IMR-90 (cell line): ENCODE measurements around the gene PLCB2. TPM values are rescaled to one million over a fixed set of nuclear protein-coding genes. Genes with fewer than 3 reads are reported as not detected.

Source experiments
- ATAC-seq: fragments of 200-7000 bp; cut with Tn5 transposase; 2 replicates; pipeline ENCODE4 v1.9.1; 2020; ENCODE audit warnings: low read depth, mild to moderate bottlenecking, moderate library complexity
- BruUV-seq: library from RNA; stranded (reverse); fragments of 400-500 nt; replicated peaks from 2 replicates; lab custom pipeline; 2021; lab: Mats Ljungman, UMichigan
- CTCF ChIA-PET: fragments of 300-600 bp; formaldehyde crosslinking; extraction: SDS; loops from one replicate; lab custom pipeline; 2021; ENCODE audit warnings: antibody characterized with exemption; lab: Yijun Ruan, JAX
- POLR2A ChIA-PET: fragments of 300-600 bp; sonication (Branson Sonifier 250); formaldehyde crosslinking; loops from one replicate; lab custom pipeline; 2022; ENCODE audit warnings: antibody characterized with exemption; ENCODE audit not compliant: unreplicated experiment; lab: Charles Lee
- DNase-seq: peaks from one replicate; pipeline ENCODE4 v3.0.0; 2013
- H2AFZ ChIP-seq: replicated peaks from 2 replicates; pipeline ENCODE3; 2013; ENCODE audit warnings: low read length, mild to moderate bottlenecking; ENCODE audit not compliant: poor library complexity
- H2AK5ac ChIP-seq: 2 replicates; pipeline ENCODE4 v1.6.1; 2013; ENCODE audit warnings: low read depth, low read length, inconsistent platforms
- H2AK9ac ChIP-seq: replicated peaks from 2 replicates; pipeline ENCODE3; 2013; ENCODE audit warnings: mild to moderate bottlenecking, low read depth, low read length, moderate library complexity; ENCODE audit not compliant: poor library complexity
- H2BK120ac ChIP-seq: 2 replicates; pipeline ENCODE4 v1.6.1; 2013; ENCODE audit warnings: low read depth, low read length, inconsistent platforms
- H2BK15ac ChIP-seq: 3 replicates; pipeline ENCODE4 v1.6.1; 2013; ENCODE audit warnings: low read depth, low read length, inconsistent platforms
- H2BK20ac ChIP-seq: 2 replicates; pipeline ENCODE4 v1.6.1; 2013; ENCODE audit warnings: low read depth, mild to moderate bottlenecking, inconsistent platforms, low read length, moderate library complexity
- H2BK5ac ChIP-seq: 2 replicates; pipeline ENCODE4 v1.6.1; 2013; ENCODE audit warnings: mild to moderate bottlenecking, low read depth, low read length, inconsistent platforms; ENCODE audit not compliant: poor library complexity, severe bottlenecking
- H3K14ac ChIP-seq: replicated peaks from 2 replicates; pipeline ENCODE4 v1.6.1; 2013; ENCODE audit warnings: low read depth, low read length, inconsistent platforms
- H3K18ac ChIP-seq: 2 replicates; pipeline ENCODE4 v1.6.1; 2013; ENCODE audit warnings: low read depth, low read length, control low read depth
- H3K23ac ChIP-seq: 2 replicates; pipeline ENCODE4 v1.6.1; 2013; ENCODE audit warnings: low read depth, low read length, inconsistent platforms
- H3K27ac ChIP-seq: 2 replicates; pipeline ENCODE4 v1.5.1; 2013; ENCODE audit warnings: mild to moderate bottlenecking, control low read depth, low read length; ENCODE audit not compliant: insufficient read depth
- H3K27me3 ChIP-seq: 2 replicates; pipeline ENCODE4 v1.6.1; 2013; ENCODE audit warnings: low read length; ENCODE audit not compliant: control insufficient read depth, insufficient read depth
- H3K36me3 ChIP-seq: 2 replicates; pipeline ENCODE4 v1.6.1; 2013; ENCODE audit warnings: low read length, mixed read lengths; ENCODE audit not compliant: control insufficient read depth, insufficient read depth
- H3K4ac ChIP-seq: 2 replicates; pipeline ENCODE4 v1.6.1; 2013; ENCODE audit warnings: low read depth, low read length, inconsistent platforms
- H3K4me1 ChIP-seq: 2 replicates; pipeline ENCODE4 v1.6.1; 2013; ENCODE audit warnings: low read length, mixed read lengths; ENCODE audit not compliant: control insufficient read depth, insufficient read depth
- H3K4me2 ChIP-seq: 2 replicates; pipeline ENCODE4 v1.6.1; 2013; ENCODE audit warnings: low read depth, mild to moderate bottlenecking, control low read depth, low read length, moderate library complexity
- H3K4me3 ChIP-seq: 2 replicates; pipeline ENCODE4 v1.5.1; 2013; ENCODE audit warnings: low read depth, mild to moderate bottlenecking, control low read depth, low read length, moderate library complexity; ENCODE audit not compliant: insufficient read depth
- H3K56ac ChIP-seq: 2 replicates; pipeline ENCODE4 v1.6.1; 2013; ENCODE audit warnings: low read length, inconsistent platforms; ENCODE audit not compliant: insufficient read depth; ENCODE audit errors: extremely low read depth
- H3K79me1 ChIP-seq, 2 experiments: 2 replicates each; pipeline ENCODE4 v1.6.1; 2013; ENCODE audit warnings: low read length in 2 of 2, inconsistent platforms in 1 of 2, low read depth in 1 of 2
- H3K9ac ChIP-seq: 2 replicates; pipeline ENCODE4 v1.6.1; 2013; ENCODE audit warnings: low read depth, low read length, control low read depth
- H3K9me1 ChIP-seq: 2 replicates; pipeline ENCODE4 v1.6.1; 2013; ENCODE audit warnings: low read length, inconsistent platforms; ENCODE audit not compliant: insufficient read depth
- H3K9me3 ChIP-seq: 2 replicates; pipeline ENCODE4 v1.6.1; 2013; ENCODE audit warnings: low read length; ENCODE audit not compliant: control insufficient read depth, insufficient read depth
- H4K20me1 ChIP-seq: 2 replicates; pipeline ENCODE4 v1.6.1; 2013; ENCODE audit warnings: low read length, inconsistent platforms; ENCODE audit not compliant: insufficient read depth
- H4K5ac ChIP-seq: 2 replicates; pipeline ENCODE4 v1.6.1; 2013; ENCODE audit warnings: mild to moderate bottlenecking, low read depth, low read length, control low read depth
- H4K8ac ChIP-seq, 2 experiments: 2 replicates each; pipeline ENCODE4 v1.6.1; 2013; ENCODE audit warnings: low read depth in 2 of 2, low read length in 2 of 2, control low read depth in 1 of 2, inconsistent platforms in 1 of 2
- H4K91ac ChIP-seq: 2 replicates; pipeline ENCODE4 v1.6.1; 2013; ENCODE audit warnings: low read depth, low read length, inconsistent platforms; ENCODE audit not compliant: insufficient read depth
- FOS ChIP-seq: fragments of 150-350 bp; IDR thresholded peaks from 2 replicates; pipeline ENCODE4 v1.6.1; 2016; ENCODE audit warnings: low read depth, low read length
- MAFK ChIP-seq: IDR thresholded peaks from 2 replicates; pipeline ENCODE4 v1.6.1; 2012; ENCODE audit warnings: low read depth, low read length, improper control_type of control experiment
- SMC3 ChIP-seq: fragments of 150-350 bp; IDR thresholded peaks from 2 replicates; pipeline ENCODE4 v1.6.1; 2016; ENCODE audit warnings: low read depth, mild to moderate bottlenecking, antibody characterized with exemption, low read length, moderate library complexity
- WGBS, 2 experiments: methylation state at CpG; one replicate each; pipeline versions ENCODE4 v1.1.5 to v1.1.7; 2013; ENCODE audit warnings: missing lambda C conversion rate in 2 of 2; ENCODE audit not compliant: insufficient read length in 1 of 2; ENCODE audit errors: extremely low coverage in 2 of 2; 5-methylcytosine and 5-hydroxymethylcytosine counted together
- dilution Hi-C: fragments of 300-500 bp; cut with HindIII; formaldehyde crosslinking; loops from one replicate; pipeline ENCODE4 v1.14.3; 2018; ENCODE audit warnings: low sequenced_read_pairs; ENCODE audit not compliant: unreplicated experiment
- in situ Hi-C: fragments of 300-500 bp; cut with MboI; formaldehyde crosslinking; loops from 3 replicates; pipeline ENCODE4 v1.14.3; 2019; ENCODE audit warnings: low sequenced_read_pairs, inconsistent platforms, mixed read lengths
- intact Hi-C: fragments of 100-400 bp; cut with micrococcal nuclease; formaldehyde crosslinking; loops from 2 replicates; pipeline ENCODE4 v1.10.0; 2022
- polyA plus RNA-seq, 3 experiments: library from polyadenylated mRNA; depleted of rRNA; stranded (reverse); fragments of >200 nt; gene quantifications; 2 replicates each; pipeline ENCODE4 v1.2.3, GENCODE V29; 2012; ENCODE audit warnings: low replicate concordance in 1 of 3
- total RNA-seq: library from RNA; depleted of rRNA; stranded (reverse); fragments of >200 nt; gene quantifications from 2 replicates; pipeline ENCODE4 v1.2.3, GENCODE V29; 2012
- TF ChIP-seq, protein P1 (sequence below): fragments of 150-350 bp; IDR thresholded peaks from 2 replicates; pipeline ENCODE4 v1.6.1; 2017; ENCODE audit warnings: mild to moderate bottlenecking, antibody characterized with exemption, low read length, low read depth

PLCB2 gene
- total and polyA plus RNA-seq, 2 of the 4 experiments (the other 2 are of a cell fraction) = 0.18 to 1.4 TPM

DNA sequence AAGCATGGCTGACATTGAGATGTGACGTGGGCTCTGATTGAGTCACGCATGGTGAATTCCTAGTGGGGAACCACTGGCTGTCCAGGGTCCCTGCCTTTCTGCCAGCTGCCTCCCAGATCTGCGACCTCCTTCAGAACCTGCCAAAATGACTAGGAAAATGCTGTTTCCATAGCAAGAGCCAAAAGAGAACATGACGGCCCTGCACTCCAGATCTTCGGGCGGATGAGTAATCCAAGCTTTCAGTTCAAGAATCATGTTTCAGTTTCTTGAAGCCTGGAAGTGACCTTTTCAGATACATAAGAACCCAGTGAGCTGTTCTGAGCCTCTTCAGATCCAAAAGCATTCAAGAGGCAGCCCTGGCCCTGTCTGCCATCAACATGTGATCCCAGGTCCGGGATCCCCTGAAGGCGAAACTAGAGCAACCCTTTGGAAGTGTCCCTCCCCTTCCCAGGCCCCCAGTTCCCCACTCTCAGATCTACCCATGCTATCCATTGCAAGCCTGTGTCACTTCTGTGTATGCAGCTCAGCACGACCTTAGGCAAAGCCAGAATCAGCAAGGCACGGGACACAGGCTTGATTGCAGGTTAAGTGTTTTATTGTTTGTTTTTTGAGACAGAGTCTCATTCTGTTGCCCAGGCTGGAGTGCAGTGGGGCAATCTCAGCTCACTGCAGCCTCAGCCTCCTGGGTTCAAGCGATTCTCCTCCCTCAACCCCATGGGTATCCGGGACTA is 44.5 kb downstream of the PLCB2 start:
- H4K8ac ChIP-seq = peak overlapping the region in 1 of 2 experiments; percentile 72; a peak in 1 of 4 replicates
- H3K79me1 ChIP-seq = no peaks in the 10 kb centered on the region
- no peak overlapping the region for H3K4me3 ChIP-seq
- dilution Hi-C loops (no loop called here), intact Hi-C loops (no loop called here), in situ Hi-C loops (no loop called here)
- TF ChIP-seq MAFK = no peak
- TF ChIP-seq FOS = peak; percentile 36; the same call in 1 of the 2 replicates
- TF ChIP-seq SMC3 = no peak
- TF ChIP-seq, protein P1, sequence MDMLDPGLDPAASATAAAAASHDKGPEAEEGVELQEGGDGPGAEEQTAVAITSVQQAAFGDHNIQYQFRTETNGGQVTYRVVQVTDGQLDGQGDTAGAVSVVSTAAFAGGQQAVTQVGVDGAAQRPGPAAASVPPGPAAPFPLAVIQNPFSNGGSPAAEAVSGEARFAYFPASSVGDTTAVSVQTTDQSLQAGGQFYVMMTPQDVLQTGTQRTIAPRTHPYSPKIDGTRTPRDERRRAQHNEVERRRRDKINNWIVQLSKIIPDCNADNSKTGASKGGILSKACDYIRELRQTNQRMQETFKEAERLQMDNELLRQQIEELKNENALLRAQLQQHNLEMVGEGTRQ = no peak
- BruUV-seq = no TSS peak
- no peak overlapping the region for H3K56ac ChIP-seq
- H3K36me3 ChIP-seq = no peaks in the 10 kb centered on the region
- H3K14ac ChIP-seq = peak overlapping the region; percentile 67
- H3K9ac ChIP-seq = no peak overlapping the region
- peak overlapping the region; percentile 65 for H2BK20ac ChIP-seq
- no peaks in the 10 kb centered on the region for H3K9me3 ChIP-seq
- H2AK5ac ChIP-seq = peak overlapping the region; percentile 47; the same call in 1 of the 2 replicates
- peak overlapping the region; percentile 76 for H2AFZ ChIP-seq
- no peaks in the 10 kb centered on the region for H3K27me3 ChIP-seq
- no peak overlapping the region for H3K4ac ChIP-seq
- peak overlapping the region; percentile 19; the same call in 1 of the 2 replicates for H3K27ac ChIP-seq
- peak overlapping the region; percentile 41 for H3K4me2 ChIP-seq
- H2BK120ac ChIP-seq = peak overlapping the region; percentile 6; the same call in 1 of the 2 replicates
- peak overlapping the region; percentile 2 for H2AK9ac ChIP-seq
- peak; percentile 83 for DNase-seq
- ChIA-PET CTCF (interaction anchor here (0.6 kb wide), 1 partner anchor 217 kb away, joined by 3 read pairs; no protein-coding TSS in a partner anchor), POLR2A (no interaction called here)
- H4K91ac ChIP-seq = no peak overlapping the region
- peak; percentile 16 for ATAC-seq
- H3K9me1 ChIP-seq = peaks cover 16% of the 10 kb centered on the region
- H2BK15ac ChIP-seq = 0 out of 3 replicates have a peak overlapping the region, but pooled peaks have one; percentile 9
- H4K20me1 ChIP-seq = no peaks in the 10 kb centered on the region
- H3K23ac ChIP-seq = peak overlapping the region; percentile 70; the same call in 1 of the 2 replicates
- H2BK5ac ChIP-seq = no peak overlapping the region
- H3K4me1 ChIP-seq = peaks cover 15% of the 10 kb centered on the region
- H3K18ac ChIP-seq = peak overlapping the region; percentile 2; the same call in 1 of the 2 replicates
- H4K5ac ChIP-seq = no peak overlapping the region; the same call in 1 of the 2 replicates
- WGBS, 2 experiments = 28% methylated on average over 3 of the region's 12 CpGs; no CpG with 5 or more reads in 1 of the 2 experiments
